Omental fat pad (tissue), 4 donors: ENCODE measurements around the gene AGO3. TPM values are rescaled to one million over a fixed set of nuclear protein-coding genes. Genes with fewer than 3 reads are reported as not detected.
"Not testable (repeated sequence)": the region's sequence is repeated elsewhere in the genome, so short reads cannot be mapped to it uniquely, and the experiment has no call there.

Source experiments
- ATAC-seq: fragments of 150-250 bp; one replicate; pipeline ENCODE4 v1.9.1; 2016; ENCODE audit warnings: mild to moderate bottlenecking, moderate library complexity; ENCODE audit not compliant: low FRiP score
- DNase-seq: peaks from one replicate; pipeline ENCODE4 v3.0.0-alpha.2; 2019; ENCODE audit warnings: low spot score
- CTCF ChIP-seq, 3 donors: fragments of 450-650 bp; IDR thresholded peaks; one replicate each; pipeline ENCODE4 v1.5.1; 2016 to 2017; ENCODE audit warnings: antibody characterized with exemption in 3 of 3, mild to moderate bottlenecking in 3 of 3, moderate library complexity in 2 of 3
- total RNA-seq, 4 donors: library from RNA; depleted of rRNA; stranded (reverse); fragments of >200 nt; gene quantifications; one replicate each; pipeline ENCODE4 v1.1.0, GENCODE V29; 2016

AGO3 gene
- total RNA-seq, 4 donors from 2014 or later = 22.3 to 39.9 (median 30.6) TPM

- TF ChIP-seq CTCF (IDR thresholded peaks at IDR 0.05) = no peak
- no peak for DNase-seq
- ATAC-seq = no peak
Measured at GRCh38 chr1:35885961-35886558, 44.8 kb upstream of the AGO3 start.

GRCh38 chr1:35886577-35887431, 44.1 kb upstream of the AGO3 start:
- ATAC-seq = no peak
- no peak for TF ChIP-seq CTCF (IDR thresholded peaks at IDR 0.05)

GRCh38 chr1:35887508-35887907, 43.4 kb upstream of the AGO3 start:
- ATAC-seq (no peak), DNase-seq (no peak)
- no peak for TF ChIP-seq CTCF (IDR thresholded peaks at IDR 0.05)

More at GRCh38 chr1:35886577-35887431, 44.1 kb upstream of the AGO3 start:
- DNase-seq = no peak

- DNase-seq = no peak
- no peak for ATAC-seq
Measured at GRCh38 chr1:35888255-35888654, 42.6 kb upstream of the AGO3 start.

GRCh38 chr1:35888981-35889380, 41.9 kb upstream of the AGO3 start:
- ATAC-seq, DNase-seq: not testable (repeated sequence)

More at GRCh38 chr1:35888255-35888654, 42.6 kb upstream of the AGO3 start:
- TF ChIP-seq CTCF (IDR thresholded peaks at IDR 0.05) = no peak

- TF ChIP-seq CTCF (IDR thresholded peaks at IDR 0.05) = no peak
- ATAC-seq = no peak
- no peak for DNase-seq
Measured at GRCh38 chr1:35893051-35893879, 37.6 kb upstream of the AGO3 start.

GRCh38 chr1:35894183-35894582, 36.7 kb upstream of the AGO3 start:
- DNase-seq = no peak
- no peak for TF ChIP-seq CTCF (IDR thresholded peaks at IDR 0.05)

More at GRCh38 chr1:35894183-35894582, 36.7 kb upstream of the AGO3 start:
- ATAC-seq = no peak
